ENCODE data around the gene PLEKHA7.
"Not testable (repeated sequence)": the region's sequence is repeated elsewhere in the genome, so short reads cannot be mapped to it uniquely, and the experiment has no call there.

The PLEKHA7 gene

DNA sequence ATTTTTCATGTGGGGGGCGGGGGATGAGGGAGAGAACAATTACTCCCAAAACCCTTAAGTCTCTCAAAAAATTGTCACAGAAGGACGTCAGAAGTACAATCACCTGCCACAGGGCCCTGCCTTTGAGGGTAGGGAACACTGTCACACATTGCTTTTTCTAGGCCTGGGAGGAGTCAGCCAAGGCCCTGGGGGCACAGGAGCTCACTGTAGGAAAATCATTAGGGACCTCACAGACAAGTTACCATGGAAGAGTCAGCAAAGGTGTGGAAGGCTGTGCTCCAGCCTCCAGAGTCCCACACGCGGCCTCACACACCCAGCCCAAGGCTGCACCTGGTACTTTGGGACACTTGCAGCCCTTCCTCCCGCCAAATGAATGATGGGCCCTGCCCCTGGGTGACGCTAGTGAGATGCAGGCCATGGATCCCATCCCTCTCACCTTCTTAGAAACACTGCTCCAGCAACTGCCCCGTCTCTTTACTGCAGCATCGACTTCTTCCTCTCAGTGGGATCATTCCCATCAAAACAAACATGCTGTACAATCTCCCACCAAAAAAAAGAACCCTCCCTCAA lies 3.3 kb downstream of the PLEKHA7 start:
- DNase-seq: no peak

DNA sequence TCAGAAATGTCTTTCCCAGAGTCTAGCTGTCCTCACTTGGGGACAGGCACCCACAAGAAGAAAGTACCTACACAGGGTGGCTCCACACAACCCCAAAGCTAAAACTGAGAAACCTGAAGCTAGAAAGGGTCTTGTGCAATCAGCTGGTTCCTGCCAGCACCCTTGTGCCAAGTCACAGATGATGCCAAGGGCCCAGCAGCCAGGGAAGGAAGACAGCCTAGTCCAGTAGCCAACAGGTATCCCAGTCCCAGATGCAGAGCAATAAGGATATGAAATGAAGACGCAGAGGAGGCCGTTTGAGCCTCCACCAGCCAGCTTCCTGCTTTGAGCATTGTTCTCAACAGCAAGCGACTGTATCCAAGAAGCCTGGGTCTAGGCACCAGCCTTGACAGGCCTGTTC lies 6.1 kb downstream of the PLEKHA7 start:
- DNase-seq: no peak

DNA sequence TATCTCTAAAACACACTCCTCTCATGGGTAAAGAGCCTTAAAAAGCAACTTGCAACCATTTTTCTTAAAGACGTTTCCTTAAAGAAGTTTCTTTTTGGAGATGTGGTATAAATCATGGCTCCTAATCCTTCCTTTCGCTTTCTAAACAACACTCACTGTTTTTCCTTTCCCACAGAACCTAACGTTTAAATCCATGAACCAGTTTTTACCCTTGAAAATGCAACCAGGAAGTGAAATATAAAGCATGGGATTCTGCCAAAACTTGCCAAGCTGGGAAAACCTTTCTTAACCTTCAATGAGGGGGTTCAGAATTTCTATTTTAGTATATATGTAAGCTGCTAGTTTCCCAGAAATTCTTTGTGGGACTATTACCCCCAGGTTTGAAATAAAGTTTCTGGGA lies 8.6 kb downstream of the PLEKHA7 start:
- DNase-seq: no peak

DNA sequence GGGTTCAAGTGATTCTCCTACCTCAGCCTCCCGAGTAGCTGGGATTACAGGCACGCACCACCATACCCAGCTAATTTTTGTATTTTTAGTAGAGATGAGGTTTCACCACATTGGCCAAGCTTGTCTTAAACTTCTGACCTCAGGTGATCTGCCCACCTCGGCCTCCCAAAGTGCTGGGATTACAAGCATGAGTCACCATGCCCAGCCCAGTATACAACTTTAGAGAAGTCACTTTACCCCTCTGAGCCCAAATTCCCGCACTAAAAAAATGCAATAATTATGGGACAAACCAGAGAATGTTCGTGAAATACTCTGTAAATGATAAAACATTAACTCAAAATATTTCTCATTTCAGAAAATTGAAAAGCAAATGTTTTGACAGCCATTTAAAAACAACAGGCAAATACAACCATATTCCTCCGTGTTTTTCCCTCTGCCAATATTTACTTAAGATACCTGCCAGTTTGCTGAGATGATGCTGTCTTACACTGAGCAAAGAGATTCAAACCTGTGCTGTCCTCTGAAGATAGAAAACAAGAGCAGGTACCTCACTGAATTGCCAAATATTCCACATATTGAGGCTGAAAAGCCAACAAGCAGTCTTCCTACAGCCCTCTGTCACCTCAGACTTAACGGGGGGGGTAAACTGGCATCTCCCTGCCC lies 9.6 kb downstream of the PLEKHA7 start:
- no peak for DNase-seq

DNA sequence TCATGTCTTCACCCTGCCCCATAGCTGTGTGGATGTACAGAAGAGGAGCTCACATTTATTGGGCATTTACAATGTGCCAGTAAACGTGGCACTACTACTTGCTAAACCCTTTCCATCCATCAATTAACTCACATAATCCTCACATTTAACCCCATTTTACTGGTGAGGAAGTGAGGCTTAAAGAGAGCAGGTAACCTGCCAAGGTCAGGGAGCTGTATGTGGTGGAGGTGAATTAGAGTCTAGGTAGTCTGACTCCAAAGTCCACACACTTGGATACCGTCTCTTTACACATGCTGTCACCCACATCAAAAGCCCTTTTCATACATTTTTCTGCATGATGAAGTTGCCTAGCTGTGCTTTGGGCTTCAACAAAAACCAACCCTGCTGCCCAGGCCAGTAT lies 10.8 kb downstream of the PLEKHA7 start:
- no peak for DNase-seq

DNA sequence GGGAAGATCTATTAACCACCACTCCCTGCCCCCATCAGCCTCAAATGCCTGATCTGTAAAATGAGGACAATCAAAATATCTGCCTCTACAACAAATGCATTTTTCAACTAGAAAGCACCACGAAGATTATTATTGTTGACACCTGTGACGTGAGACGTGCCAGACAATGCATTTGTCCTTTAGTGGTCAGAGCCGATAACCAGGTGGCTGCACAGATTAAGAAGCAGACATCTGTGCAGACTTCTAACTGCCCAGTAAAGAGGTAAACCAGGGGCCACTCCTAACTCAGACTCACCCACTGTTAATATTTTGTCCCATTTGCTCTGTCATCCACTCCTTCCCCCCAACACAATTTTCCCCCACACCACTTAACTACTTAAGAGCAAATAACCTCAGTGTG lies 11.7 kb downstream of the PLEKHA7 start:
- DNase-seq: no peak

DNA sequence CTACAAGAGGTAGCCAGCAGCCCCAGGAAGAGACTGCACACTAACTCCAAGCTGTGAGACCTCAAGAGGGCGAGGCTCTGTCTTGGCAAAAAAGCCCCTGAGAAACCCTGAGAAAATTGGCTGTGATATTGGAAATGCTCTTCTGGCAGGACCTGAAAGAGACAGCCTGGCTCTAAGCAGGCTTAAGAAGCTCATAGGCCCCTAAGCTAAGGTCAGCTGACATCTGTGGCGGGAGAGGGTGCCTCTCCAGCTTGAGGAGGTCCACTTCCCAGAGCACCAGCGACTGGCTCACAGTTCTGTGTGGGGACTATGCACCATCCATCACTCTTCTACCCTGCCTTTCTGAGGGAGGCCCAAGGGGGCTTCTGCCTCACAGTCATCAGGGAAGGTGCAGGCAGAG lies 12.4 kb downstream of the PLEKHA7 start:
- DNase-seq: no peak

DNA sequence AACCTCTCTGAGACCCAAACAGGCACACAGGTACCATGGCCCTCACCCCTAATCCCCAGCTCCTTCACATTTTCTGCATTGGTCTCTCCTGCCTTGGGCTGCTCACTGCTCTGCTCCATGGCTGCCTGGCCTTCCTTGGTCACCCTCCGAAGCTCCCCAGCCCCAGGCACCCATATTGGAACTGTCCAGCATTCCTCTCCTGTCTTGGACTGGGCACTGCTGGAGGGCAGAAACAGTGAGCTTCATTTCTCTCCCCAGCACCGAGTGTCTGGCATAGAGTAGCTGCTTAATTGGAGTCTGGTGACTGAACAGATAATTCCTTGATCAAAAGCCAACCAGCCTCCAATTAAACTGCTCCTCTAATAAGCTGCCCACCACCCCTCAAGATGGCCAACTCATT lies 13.2 kb downstream of the PLEKHA7 start:
- no peak for DNase-seq

DNA sequence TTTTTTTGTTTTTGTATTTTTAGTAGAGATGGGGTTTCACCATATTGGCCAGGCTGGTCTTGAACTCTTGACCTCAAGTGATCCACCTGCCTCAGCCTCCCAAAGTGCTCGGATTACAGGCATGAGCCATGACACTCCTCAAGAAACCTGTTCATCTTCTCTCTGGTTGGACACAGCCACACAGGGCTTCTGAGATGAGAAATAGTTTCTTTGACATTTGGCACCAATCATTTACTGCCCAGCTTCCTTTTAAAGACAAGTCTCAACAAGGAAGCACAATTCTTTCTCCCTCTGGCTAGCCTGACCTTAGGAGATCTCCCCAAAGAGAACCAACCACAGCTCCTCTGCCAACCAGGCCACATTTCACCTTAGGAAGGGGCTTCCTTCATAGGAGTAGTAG lies 14.0 kb downstream of the PLEKHA7 start:
- DNase-seq: not testable (repeated sequence)

DNA sequence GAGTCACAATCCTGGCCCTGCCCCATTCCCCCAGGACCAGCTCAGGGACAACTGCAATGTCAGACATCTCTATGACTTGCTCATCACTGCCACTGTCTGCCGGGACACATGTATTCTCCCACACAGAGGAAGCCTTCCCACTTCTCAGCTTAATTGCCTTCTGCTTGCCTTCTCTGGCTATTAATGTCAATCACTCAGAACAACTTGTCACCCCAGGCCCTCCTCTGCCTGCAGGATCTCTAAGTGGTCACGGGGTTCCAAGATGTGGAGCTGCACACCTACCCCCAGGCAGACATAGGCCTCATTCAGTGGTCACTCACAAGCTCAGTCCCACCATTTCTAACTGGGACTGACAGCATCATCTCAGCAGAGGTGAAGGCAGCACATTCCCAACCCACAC lies 15.1 kb downstream of the PLEKHA7 start:
- no peak for DNase-seq

DNA sequence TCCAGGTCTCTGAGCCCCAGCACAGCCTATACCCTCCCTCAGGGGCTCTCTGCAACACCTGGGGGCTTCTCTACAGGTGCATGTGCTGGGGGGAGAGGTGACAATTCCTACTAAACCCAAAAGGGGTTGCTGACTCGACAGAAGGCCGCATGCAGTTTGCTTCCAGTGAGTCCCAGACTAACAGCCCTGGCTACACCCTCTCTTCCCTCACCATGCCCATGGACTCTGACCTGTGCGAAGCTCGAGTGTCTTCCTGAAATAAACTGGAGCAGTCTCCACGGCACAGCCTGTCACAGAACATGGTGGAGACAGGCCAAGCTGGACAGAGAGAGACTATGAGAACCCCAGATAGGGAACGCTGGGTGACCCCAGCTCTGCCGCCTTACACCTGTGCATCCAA lies 16.6 kb downstream of the PLEKHA7 start:
- DNase-seq: no peak

DNA sequence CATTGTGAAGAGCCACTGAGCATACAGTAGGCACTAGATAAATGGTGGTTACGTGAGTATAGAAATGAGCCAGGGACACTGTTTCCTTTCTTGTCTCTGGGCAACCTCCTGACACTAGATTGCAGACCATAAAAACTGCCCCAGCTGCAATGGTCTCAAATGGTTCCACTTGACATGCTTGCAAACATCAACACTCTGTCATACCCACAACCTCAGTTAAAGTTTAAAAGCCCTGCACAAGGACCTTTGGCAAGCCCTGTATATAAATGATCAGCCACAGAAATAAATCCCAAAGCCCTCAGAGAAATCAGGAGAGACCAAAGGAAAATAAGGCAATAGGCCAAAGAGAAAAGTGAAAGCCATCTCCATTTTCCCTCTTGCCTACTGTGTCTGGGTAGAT lies 20.7 kb downstream of the PLEKHA7 start:
- DNase-seq: no peak

DNA sequence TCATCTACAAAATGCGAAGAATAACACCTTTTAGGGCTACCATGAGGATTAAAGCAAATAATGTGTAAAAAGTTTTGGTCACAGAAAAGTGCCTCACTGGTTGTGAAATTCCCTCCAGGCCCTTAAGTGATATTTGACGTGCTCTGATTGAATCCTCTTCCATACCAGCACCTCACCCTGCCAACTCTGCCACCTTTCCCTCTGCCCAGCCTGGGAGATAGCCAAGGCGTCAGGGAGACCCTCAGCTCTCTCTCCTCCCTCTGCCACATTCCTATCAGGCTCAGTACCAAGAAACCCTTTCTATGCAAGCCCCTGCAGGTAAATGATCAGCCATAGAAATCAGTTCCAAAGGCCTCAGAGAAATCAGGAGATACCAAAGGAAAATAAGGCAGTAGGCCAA lies 21.4 kb downstream of the PLEKHA7 start:
- DNase-seq: no peak

DNA sequence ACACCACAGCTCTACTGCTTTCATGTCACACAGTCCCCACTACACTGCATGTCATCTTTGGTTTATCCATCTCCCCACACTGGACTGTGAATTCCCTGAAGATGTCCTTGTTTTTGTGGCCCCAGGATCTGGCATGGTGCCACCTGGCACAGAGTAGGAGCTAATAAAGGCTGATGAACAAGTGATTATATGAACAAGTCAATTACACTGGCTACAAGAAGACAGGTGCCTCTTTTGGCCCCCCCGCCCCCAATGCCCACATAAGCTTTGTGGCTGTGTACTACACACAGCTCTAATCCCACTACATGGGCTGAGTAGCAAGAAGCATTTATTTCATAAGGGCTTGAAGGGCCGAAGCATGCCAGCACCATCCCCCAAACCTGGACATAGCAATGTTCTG lies 24.7 kb downstream of the PLEKHA7 start:
- DNase-seq: no peak

DNA sequence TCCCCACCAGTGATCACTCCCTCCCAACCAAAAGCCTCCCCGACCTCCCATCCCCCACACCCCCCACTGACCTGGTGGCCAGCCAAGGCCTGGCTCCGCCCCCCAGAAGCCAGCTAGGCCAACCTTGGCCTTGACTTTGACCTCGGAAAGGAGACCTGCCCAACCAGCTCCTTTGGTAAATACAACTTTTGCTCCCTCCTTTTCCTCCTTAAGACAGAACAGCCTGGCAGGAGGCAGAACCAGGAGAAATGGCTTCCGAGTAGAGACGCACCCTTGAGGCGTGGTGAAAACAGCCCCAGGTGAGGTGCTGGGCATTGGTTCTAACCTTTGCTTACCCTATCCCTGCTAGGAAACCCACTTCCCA lies 27.0 kb downstream of the PLEKHA7 start:
- no peak for DNase-seq

DNA sequence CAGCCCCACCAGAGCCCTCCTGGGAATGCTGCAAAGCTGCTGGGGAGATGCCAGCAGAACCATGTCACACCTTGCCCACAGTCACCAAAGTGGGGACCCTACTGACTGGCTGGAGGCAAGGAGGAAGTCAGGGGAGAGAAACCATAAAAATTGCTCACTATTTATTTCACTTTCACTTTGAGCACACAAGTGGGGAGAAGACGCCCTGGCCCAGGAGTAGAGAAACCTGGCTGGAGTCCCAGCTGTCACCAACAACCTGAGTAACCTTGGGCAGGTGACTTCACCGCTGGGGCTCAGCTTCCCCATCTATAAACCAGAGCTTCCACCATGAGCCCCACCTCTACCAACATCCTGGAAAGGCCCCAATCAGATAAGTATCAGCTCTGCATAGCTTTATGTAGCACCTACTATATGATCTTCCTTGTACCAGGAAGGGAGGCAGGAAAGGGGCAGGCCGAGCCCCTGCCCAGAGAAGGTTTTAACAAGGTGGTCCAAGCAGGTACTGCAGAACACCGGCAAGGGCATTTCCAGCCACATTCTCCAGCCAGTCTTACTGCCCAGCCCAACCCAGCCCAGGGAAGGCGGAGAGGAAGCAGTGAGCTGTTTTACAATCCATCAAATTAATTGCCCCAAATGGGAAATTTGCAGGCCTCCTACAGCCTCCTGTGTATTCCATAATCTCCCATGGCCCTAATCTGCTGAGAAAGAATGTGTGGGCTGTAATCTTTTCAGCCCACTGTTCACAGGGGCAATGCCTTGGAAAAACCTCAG lies 27.6 kb downstream of the PLEKHA7 start:
- peak; percentile 71 for DNase-seq

DNA sequence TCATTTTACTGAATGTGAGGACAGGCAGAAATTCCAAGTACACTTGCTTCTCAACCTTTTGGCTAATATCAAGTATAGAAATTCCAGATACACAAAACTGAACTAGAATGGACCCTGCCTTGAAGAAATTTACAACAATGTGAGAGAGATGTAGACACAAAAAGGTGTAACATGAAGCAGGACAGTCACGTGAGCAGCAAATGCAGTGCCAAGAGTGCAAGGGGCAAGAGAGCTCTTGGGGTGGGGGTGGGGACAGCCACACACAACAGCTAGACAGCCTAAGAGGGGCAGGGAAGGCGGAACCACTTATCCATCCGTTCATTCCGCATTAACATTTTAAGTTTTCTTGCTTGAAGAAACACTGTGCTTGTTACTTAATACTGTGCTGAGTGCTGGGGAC lies 28.9 kb downstream of the PLEKHA7 start:
- no peak for DNase-seq

DNA sequence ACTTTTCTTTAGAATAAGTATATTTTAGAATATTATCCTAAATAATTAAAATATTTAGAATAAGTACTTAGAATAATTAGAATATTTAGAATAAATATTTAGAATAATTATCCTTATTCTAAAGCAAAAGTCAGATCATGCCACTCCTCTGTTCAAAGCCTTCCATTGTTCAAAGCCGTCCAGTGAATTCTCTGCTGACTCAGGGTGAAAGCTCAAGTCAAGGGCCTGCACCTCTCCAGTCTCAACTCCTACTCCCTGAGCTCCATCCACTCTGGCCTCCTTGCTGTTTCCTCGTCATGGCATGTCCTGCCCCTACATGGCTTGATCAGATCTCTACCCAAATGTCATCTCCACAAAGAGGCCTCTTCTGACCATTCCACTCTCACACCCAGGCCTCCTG lies 30.0 kb downstream of the PLEKHA7 start:
- no peak for DNase-seq

DNA sequence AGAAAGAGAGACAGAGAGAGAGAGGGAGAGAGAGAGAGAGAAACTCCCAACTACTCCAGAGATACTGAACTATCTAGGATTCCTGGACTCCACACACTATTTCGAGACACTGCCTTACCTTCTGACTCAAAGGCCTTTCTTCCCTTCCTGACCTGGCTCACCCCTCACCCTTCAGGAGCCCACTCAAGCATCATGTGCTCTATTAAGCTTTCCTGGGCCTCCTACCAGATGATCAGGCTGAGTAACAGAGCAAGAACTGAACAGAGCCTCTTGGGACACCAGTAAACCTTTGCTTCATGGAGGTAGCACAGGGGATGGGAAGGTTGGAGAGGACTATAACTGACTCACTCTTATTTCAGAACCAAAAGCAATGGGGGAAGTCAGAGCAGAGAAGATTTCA lies 31.4 kb downstream of the PLEKHA7 start:
- DNase-seq: no peak

DNA sequence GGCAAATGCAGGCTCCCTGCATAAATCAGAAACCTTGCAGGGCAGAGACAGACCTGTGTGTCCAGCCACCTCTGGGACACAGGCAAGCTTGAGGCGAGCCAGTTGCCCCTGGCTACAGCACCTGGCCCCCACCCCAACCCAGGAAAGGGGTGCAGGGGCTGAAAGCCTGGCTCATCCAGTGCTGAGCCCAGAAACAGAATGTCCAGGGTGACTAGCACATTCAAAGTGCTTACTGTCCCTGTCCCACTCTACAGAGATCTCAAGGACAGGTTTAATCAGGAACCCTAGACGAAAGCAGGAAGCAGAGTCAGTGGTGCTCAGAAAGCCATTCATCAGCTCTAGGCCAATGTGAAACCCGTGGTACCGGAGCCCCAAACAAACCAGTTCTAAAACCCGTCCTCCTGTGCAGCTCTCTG lies 31.9 kb downstream of the PLEKHA7 start:
- no peak for DNase-seq

DNA sequence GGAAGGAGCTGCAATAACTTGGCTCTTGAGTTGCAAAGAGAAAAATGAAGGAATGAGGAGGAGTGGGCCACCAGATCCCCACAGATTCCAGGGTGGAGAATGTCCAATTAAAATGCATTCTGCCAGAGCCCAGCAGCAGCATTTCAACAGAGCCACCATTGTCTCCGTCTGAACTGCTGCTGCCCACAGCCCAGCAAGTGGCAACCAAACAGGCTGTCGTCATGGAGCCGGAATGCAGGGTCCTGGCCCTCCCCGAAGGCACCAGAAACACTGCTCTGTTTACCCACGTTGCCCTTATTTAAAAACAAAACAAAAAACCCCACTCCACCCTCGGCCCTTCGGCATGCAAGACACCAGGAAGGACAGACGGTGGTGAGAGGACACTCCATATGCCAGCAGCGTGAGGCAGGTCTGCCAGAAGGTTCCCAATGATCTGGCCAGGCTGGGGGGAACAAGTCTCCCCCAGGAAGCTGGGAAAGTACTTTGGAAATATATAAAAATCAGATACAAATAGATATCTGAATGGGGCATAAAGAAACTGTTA lies 32.5 kb downstream of the PLEKHA7 start:
- no peak for DNase-seq

DNA sequence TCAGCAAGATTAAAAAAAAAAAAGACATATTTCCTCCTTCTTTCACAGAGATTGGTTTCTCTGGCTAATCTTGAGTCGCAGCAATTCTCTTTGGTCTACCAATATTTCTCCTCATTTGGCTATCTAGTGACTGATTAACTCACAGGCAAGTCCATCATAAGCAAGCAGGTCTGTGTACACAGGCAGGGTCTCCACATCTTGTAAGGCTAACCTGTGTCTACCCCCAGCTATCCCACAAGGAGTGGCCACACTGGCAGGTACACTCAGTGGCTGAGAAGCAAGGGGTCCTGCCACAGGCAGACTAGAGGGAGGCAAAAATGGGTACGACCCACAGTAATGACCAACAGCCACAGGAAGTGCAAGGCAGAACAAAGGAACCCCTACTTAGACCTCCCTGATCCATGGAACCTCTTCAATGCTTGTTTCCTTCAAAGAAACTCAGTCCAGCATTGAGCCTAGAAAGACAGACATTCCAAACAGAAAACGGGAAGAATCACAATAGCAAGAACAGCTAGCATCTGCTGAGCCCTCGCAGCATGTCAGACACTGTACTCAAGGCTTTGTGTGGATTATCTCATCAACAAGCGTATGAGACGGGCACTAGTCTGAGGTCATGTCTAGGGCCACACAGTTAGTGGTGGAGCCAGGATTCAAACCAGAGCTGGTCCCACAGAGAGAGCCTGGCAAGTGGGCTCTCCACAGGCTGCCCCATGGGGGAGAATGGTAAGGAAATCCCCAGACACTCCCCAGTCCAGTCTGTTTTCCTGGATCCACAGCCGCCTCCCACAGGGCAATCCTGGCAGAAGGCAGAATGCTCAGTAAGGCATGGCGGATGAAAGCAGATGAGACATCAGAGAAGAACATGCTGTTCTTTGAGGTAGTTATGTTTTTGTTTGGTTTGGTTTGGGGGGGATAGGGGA lies 34.3 kb downstream of the PLEKHA7 start:
- DNase-seq: no peak

DNA sequence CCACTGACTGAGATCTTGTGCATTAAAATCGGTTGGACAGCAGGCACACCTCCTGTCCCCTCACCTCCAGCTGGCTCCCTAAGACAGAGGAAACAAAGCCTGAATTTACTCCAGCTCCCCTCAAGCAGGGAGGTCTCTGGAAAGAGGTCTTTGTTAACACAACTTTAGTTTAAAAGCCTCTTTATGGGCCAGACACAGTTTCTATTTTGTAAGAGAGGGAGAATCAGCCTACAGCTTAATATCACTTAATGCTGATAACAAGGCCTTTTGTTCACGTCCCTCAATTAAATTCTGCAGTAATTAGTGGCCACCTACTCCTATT lies 36.3 kb downstream of the PLEKHA7 start:
- DNase-seq: no peak

Measured in activated CD8-positive, alpha-beta memory T cell treated with anti-CD3 and anti-CD28 coated beads for 24 hours (primary cell).